Astrocyte of the spinal cord (primary cell): ENCODE data around the gene LNPEP.

Experiments
- DNase-seq: peaks from one replicate; pipeline ENCODE4 v3.0.0; 2011; ENCODE audit warnings: low read depth, low spot score
- H3K4me3 ChIP-seq: 2 replicates; pipeline ENCODE4 v1.5.1; 2011; ENCODE audit warnings: low read depth, mild to moderate bottlenecking, low read length, moderate library complexity
- CTCF ChIP-seq: IDR thresholded peaks from 2 replicates; pipeline ENCODE4 v1.5.1; 2012; ENCODE audit warnings: low read depth, mild to moderate bottlenecking, low read length, inconsistent platforms
- in situ Hi-C: cut with HindIII; loops from 2 replicates; pipeline ENCODE4 v1.10.0; 2017; ENCODE audit warnings: low sequenced_read_pairs

Gene LNPEP

GRCh38 chr5:96975656-96976055 is 39.8 kb downstream of the LNPEP start:
- no peak overlapping the region for H3K4me3 ChIP-seq
- TF ChIP-seq CTCF = no peak
- in situ Hi-C loops = no loop called here
- no peak for DNase-seq

- no peak overlapping the region for H3K4me3 ChIP-seq
- in situ Hi-C loops = no loop called here
- no peak for TF ChIP-seq CTCF
- no peak for DNase-seq
These were observed 41.3 kb downstream of the LNPEP start for GRCh38 chr5:96977228-96977627.

GRCh38 chr5:96978812-96979449 is 43.1 kb downstream of the LNPEP start:
- DNase-seq = peak; percentile 69
- in situ Hi-C loops = no loop called here
- no peak overlapping the region for H3K4me3 ChIP-seq
- no peak for TF ChIP-seq CTCF

GRCh38 chr5:96984506-96985192 is 48.8 kb downstream of the LNPEP start:
- TF ChIP-seq CTCF = no peak
- in situ Hi-C loops = no loop called here
- peak; percentile 52 for DNase-seq
- no peak overlapping the region for H3K4me3 ChIP-seq

- no peak for TF ChIP-seq CTCF
- in situ Hi-C loops = no loop called here
- no peak for DNase-seq
- no peak overlapping the region for H3K4me3 ChIP-seq
These were observed 50.6 kb downstream of the LNPEP start for GRCh38 chr5:96986450-96986849.

GRCh38 chr5:96990102-96990501 is 54.2 kb downstream of the LNPEP start:
- no peak for TF ChIP-seq CTCF
- in situ Hi-C loops = no loop called here
- no peak for DNase-seq
- H3K4me3 ChIP-seq = no peak overlapping the region
